ENCODE measurements around the gene ADGRL3.

ADGRL3 gene

DNA sequence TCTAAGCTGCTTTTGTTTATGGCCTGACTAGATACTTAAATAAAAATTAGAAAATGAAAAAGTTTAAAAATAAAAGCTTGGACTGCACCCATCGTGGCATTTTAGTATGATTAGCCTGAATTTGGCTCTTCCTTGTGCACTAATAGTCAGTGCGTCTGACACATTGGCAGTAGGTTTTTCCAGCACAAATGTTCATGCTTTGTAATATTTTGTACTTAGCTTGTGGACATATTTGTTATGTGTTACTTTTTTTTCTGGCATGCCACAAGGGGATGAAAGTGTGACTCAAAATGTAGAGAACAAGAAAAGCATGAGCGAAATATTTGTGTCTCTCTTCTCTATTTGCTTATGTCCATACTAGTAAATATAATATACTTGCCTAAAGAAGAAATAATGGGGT, 359.3 kb downstream of the ADGRL3 start:
- ChIA-PET POLR2A (no interaction called here), CTCF (no interaction called here)
- TF ChIP-seq, protein P1, sequence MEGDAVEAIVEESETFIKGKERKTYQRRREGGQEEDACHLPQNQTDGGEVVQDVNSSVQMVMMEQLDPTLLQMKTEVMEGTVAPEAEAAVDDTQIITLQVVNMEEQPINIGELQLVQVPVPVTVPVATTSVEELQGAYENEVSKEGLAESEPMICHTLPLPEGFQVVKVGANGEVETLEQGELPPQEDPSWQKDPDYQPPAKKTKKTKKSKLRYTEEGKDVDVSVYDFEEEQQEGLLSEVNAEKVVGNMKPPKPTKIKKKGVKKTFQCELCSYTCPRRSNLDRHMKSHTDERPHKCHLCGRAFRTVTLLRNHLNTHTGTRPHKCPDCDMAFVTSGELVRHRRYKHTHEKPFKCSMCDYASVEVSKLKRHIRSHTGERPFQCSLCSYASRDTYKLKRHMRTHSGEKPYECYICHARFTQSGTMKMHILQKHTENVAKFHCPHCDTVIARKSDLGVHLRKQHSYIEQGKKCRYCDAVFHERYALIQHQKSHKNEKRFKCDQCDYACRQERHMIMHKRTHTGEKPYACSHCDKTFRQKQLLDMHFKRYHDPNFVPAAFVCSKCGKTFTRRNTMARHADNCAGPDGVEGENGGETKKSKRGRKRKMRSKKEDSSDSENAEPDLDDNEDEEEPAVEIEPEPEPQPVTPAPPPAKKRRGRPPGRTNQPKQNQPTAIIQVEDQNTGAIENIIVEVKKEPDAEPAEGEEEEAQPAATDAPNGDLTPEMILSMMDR (IDR thresholded peaks at IDR 0.05; ENCODE audit: control extremely low read depth, extremely low read depth, low read depth, missing control alignments) = no peak
- no peak for DNase-seq (ENCODE audit: extremely low spot score)

- POLR2A ChIA-PET = no interaction called here
- DNase-seq (ENCODE audit: extremely low spot score) = no peak
- TF ChIP-seq, protein P1 (IDR thresholded peaks at IDR 0.05; ENCODE audit: control extremely low read depth, extremely low read depth, low read depth, missing control alignments) = no peak
- CTCF ChIA-PET = no interaction called here
These were observed 360.9 kb downstream of the ADGRL3 start for GRCh38 chr4:61561028-61561427.

GRCh38 chr4:61571761-61572559, 371.8 kb downstream of the ADGRL3 start:
- DNase-seq (ENCODE audit: extremely low spot score) = no peak
- ChIA-PET POLR2A (no interaction called here), CTCF (no interaction called here)
- TF ChIP-seq, protein P1 (IDR thresholded peaks at IDR 0.05; ENCODE audit: control extremely low read depth, extremely low read depth, low read depth, missing control alignments) = no peak

DNA sequence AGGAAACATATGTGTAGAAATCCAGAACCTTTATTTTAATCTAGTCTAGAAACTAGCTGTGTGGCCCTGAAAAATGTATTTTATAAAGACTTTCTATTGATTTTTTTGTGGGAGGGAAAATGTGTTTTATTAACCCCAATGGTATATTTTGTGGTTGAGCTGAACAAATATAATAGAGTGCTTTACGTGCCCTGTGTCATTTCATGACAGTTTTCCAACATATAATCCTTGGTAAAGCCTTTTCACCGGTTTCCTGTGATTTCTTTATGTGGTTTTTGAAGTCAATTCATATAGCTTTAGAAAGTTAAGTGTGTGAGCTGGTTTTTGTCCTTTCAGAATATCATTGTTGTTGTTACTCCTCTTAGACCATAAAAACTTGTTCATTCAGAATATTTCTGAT, 375.7 kb downstream of the ADGRL3 start:
- POLR2A ChIA-PET = no interaction called here
- CTCF ChIA-PET = no interaction called here
- TF ChIP-seq, protein P1 (IDR thresholded peaks at IDR 0.05; ENCODE audit: control extremely low read depth, extremely low read depth, low read depth, missing control alignments) = no peak
- DNase-seq (ENCODE audit: extremely low spot score) = no peak

- TF ChIP-seq, protein P1 (IDR thresholded peaks at IDR 0.05; ENCODE audit: control extremely low read depth, extremely low read depth, low read depth, missing control alignments) = no peak
- DNase-seq (ENCODE audit: extremely low spot score) = no peak
- ChIA-PET POLR2A (no interaction called here), CTCF (no interaction called here)
These were observed 379.7 kb downstream of the ADGRL3 start for GRCh38 chr4:61579786-61580185.

- TF ChIP-seq, protein P1 (IDR thresholded peaks at IDR 0.05; ENCODE audit: control extremely low read depth, extremely low read depth, low read depth, missing control alignments) = no peak
- POLR2A ChIA-PET = no interaction called here
- CTCF ChIA-PET = no interaction called here
- DNase-seq (ENCODE audit: extremely low spot score) = no peak
These were observed 380.7 kb downstream of the ADGRL3 start for GRCh38 chr4:61580721-61581377.

Data from GM10248 (cell line).